ENCODE measurements around the gene KCNJ6.
"Not testable (repeated sequence)": the region's sequence is repeated elsewhere in the genome, so short reads cannot be mapped to it uniquely, and the experiment has no call there.

- not testable (repeated sequence) for TF ChIP-seq ZNF274 (IDR thresholded peaks at IDR 0.05; ENCODE audit: borderline replicate concordance, extremely low read depth, low read length); RAD21 (IDR thresholded peaks at IDR 0.05 in 1 of 2, conservative IDR thresholded peaks at IDR 0.05 in 1 of 2; ENCODE audit: low read depth in 2 of 2, low read length in 2 of 2); EP300 (IDR thresholded peaks at IDR 0.05; ENCODE audit: borderline replicate concordance in 1 of 2, low read depth in 2 of 2, low read length in 2 of 2); POLR2A (IDR thresholded peaks at IDR 0.05; ENCODE audit: control extremely low read depth in 1 of 2, low read depth in 2 of 2, low read length in 2 of 2); FOSL1 (IDR thresholded peaks at IDR 0.05; ENCODE audit: insufficient read depth, low read depth, low read length); USF2 (IDR thresholded peaks at IDR 0.05; ENCODE audit: low read length); EZH2 (IDR thresholded peaks at IDR 0.05; ENCODE audit: low read depth, low read length, severe bottlenecking)
These were observed 325.4 kb downstream of the KCNJ6 start for GRCh38 chr21:37590836-37591235.
